CD4-positive, alpha-beta memory T cell (primary cell): ENCODE data around the gene URM1. TPM values are rescaled to one million over a fixed set of nuclear protein-coding genes. Genes with fewer than 3 reads are reported as not detected.

ENCODE experiments used
- CTCF ChIA-PET: fragments of 350-600 bp; sonication (Branson Sonifier 250); formaldehyde crosslinking; loops from one replicate; lab custom pipeline; 2021; ENCODE audit warnings: inconsistent platforms; ENCODE audit not compliant: partially characterized antibody; lab: Charles Lee
- POLR2A ChIA-PET: fragments of 350-600 bp; sonication (Branson Sonifier 250); formaldehyde crosslinking; loops from one replicate; lab custom pipeline; 2021; ENCODE audit not compliant: partially characterized antibody; lab: Charles Lee
- DNase-seq, 5 donors: peaks; one replicate each; pipeline versions ENCODE4 v3.0.0 to v3.0.0-alpha.2; 2020 to 2022; ENCODE audit warnings: mixed read lengths in 1 of 5
- H3K27ac ChIP-seq: one replicate; pipeline ENCODE4 v1.7.0; 2013; ENCODE audit warnings: low read depth, low read length
- H3K27me3 ChIP-seq: 2 replicates; pipeline ENCODE4 v1.7.0; 2013; ENCODE audit warnings: mild to moderate bottlenecking, low read length, moderate library complexity; ENCODE audit not compliant: insufficient read depth
- H3K36me3 ChIP-seq: 2 replicates; pipeline ENCODE4 v1.7.0; 2013; ENCODE audit warnings: mild to moderate bottlenecking, low read length, moderate library complexity; ENCODE audit not compliant: insufficient read depth
- H3K4me1 ChIP-seq: 2 replicates; pipeline ENCODE4 v1.7.0; 2013; ENCODE audit warnings: mild to moderate bottlenecking, low read length, moderate library complexity; ENCODE audit not compliant: insufficient read depth
- H3K4me3 ChIP-seq, 2 donors: one replicate each; pipeline ENCODE4 v1.7.0; 2013; ENCODE audit warnings: low read length in 2 of 2, mild to moderate bottlenecking in 1 of 2
- H3K9me3 ChIP-seq, 2 donors: one replicate each; pipeline ENCODE4 v1.7.0; 2013; ENCODE audit warnings: low read length in 2 of 2, control low read depth in 1 of 2; ENCODE audit not compliant: control insufficient read depth in 1 of 2
- H3K27ac Mint-ChIP-seq, 7 donors: one replicate each; pipeline ENCODE4 v1.8.0; 2020 to 2021; ENCODE audit warnings: mixed read lengths in 7 of 7, mild to moderate bottlenecking in 6 of 7, inconsistent platforms in 3 of 7, moderate library complexity in 3 of 7
- H3K27me3 Mint-ChIP-seq, 2 donors: one replicate each; pipeline ENCODE4 v1.8.0; 2020 to 2021; ENCODE audit warnings: mixed read lengths in 2 of 2
- H3K36me3 Mint-ChIP-seq, 2 donors: one replicate each; pipeline ENCODE4 v1.8.0; 2020 to 2021; ENCODE audit warnings: mixed read lengths in 2 of 2, inconsistent platforms in 1 of 2, mild to moderate bottlenecking in 1 of 2
- H3K4me1 Mint-ChIP-seq, 4 donors: one replicate each; pipeline ENCODE4 v1.8.0; 2020 to 2021; ENCODE audit warnings: mixed read lengths in 4 of 4, mild to moderate bottlenecking in 1 of 4
- H3K4me3 Mint-ChIP-seq, 8 donors: one replicate each; pipeline ENCODE4 v1.8.0; 2020 to 2021; ENCODE audit warnings: mixed read lengths in 8 of 8, mild to moderate bottlenecking in 7 of 8, moderate library complexity in 6 of 8, inconsistent platforms in 3 of 8
- H3K9me3 Mint-ChIP-seq, 8 donors: one replicate each; pipeline ENCODE4 v1.8.0; 2020 to 2021; ENCODE audit warnings: mixed read lengths in 8 of 8, mild to moderate bottlenecking in 5 of 8, inconsistent platforms in 3 of 8, moderate library complexity in 1 of 8
- intact Hi-C: fragments of 100-400 bp; cut with micrococcal nuclease; formaldehyde crosslinking; loops from one replicate; pipeline ENCODE4 v1.15.1; 2023
- polyA plus RNA-seq, 2 donors: library from polyadenylated mRNA; unstranded; fragments of 300-500 nt; fragmentation: Illumina TruSeq; gene quantifications; one replicate each; pipeline ENCODE4 v1.2.3, GENCODE V29; 2021
- total RNA-seq, 2 experiments: library from RNA; stranded (reverse); gene quantifications; one replicate each; pipeline ENCODE4 v1.2.3, GENCODE V29; 2021

URM1 gene
- total and polyA plus RNA-seq, 4 experiments from 2014 or later: 44.1 to 50.8 (median 48.0) TPM

DNA sequence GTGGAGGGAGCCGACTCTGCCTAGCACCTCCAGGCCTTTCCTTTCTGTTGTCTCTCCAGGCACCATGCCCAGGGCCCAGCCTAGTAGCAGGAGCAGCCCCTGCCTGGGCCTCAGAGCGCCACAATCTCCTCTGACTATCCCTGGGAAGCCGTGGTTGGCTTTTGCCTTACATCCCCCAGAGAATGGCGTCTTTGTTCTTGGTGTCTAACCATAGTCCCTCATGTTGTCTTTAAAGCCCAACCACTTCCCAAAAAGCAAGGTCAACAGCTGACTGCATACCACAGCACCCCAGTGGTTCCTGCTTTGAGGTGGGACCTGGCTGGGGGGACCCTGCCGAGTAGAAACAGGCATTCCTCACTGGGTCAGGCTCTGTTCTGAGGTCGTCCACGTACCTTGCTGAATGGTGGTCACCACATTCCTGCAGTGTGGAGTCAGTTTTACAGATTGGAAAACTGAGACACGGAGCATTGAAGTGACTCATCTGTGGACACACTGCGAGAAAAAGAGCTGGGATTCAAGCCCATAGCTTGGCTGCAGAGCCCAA lies 35.7 kb downstream of the URM1 start:
- no peak for DNase-seq
- Histone ChIP-seq H3K36me3 (no peaks in the 10 kb centered on the region), H3K27me3 (no peaks in the 10 kb centered on the region), H3K4me1 (no peaks in the 10 kb centered on the region), H3K4me3 (no peak overlapping the region), H3K9me3 (no peaks in the 10 kb centered on the region), H3K27ac (no peak overlapping the region)
- ChIA-PET CTCF (interaction anchor here (0.7 to 1.6 kb wide), 3 partner anchors 13 to 599 kb away, joined by 3 to 5 read pairs (median 4); no protein-coding TSS in a partner anchor), POLR2A (no interaction called here)
- Mint-ChIP-seq H3K27ac (no peak overlapping the region), H3K27me3 (peaks cover 11 to 28% of the 10 kb centered on the region in 2 donors), H3K9me3 (no peaks in the 10 kb centered on the region), H3K4me3 (no peak overlapping the region), H3K4me1 (no peaks in the 10 kb centered on the region), H3K36me3 (no peaks in the 10 kb centered on the region)
- intact Hi-C loops: no loop called here

- Mint-ChIP-seq H3K4me3 (no peak overlapping the region), H3K4me1 (peaks cover 0 to 1% (median 0%) of the 10 kb centered on the region in 4 donors), H3K9me3 (no peaks in the 10 kb centered on the region), H3K27me3 (peaks cover 15 to 33% of the 10 kb centered on the region in 2 donors), H3K27ac (no peak overlapping the region), H3K36me3 (no peaks in the 10 kb centered on the region)
- no peak overlapping the region for H3K4me3 ChIP-seq
- H3K9me3 ChIP-seq: no peaks in the 10 kb centered on the region
- intact Hi-C loops: no loop called here
- H3K27ac ChIP-seq: no peak overlapping the region
- no peaks in the 10 kb centered on the region for H3K4me1 ChIP-seq
- H3K27me3 ChIP-seq: no peaks in the 10 kb centered on the region
- DNase-seq: no peak
- ChIA-PET CTCF (interaction anchor here (2.8 kb wide), 1 partner anchor 11 kb away, joined by 12 read pairs; the partner anchor contains the start of gene CERCAM), POLR2A (no interaction called here)
- H3K36me3 ChIP-seq: no peaks in the 10 kb centered on the region
Observed at GRCh38 chr9:128408963-128409431, 37.8 kb downstream of the URM1 start.

- Mint-ChIP-seq H3K9me3 (no peaks in the 10 kb centered on the region), H3K27me3 (peaks cover 17 to 34% of the 10 kb centered on the region in 2 donors), H3K27ac (no peak overlapping the region), H3K4me3 (no peak overlapping the region), H3K36me3 (no peaks in the 10 kb centered on the region), H3K4me1 (peaks cover 0 to 1% (median 0%) of the 10 kb centered on the region in 4 donors)
- Histone ChIP-seq H3K36me3 (no peaks in the 10 kb centered on the region), H3K9me3 (no peaks in the 10 kb centered on the region), H3K4me1 (no peaks in the 10 kb centered on the region), H3K27me3 (no peaks in the 10 kb centered on the region), H3K27ac (no peak overlapping the region), H3K4me3 (no peak overlapping the region)
- DNase-seq: no peak
- CTCF ChIA-PET: interaction anchor here (0.7 to 2.8 kb wide), 2 partner anchors 8 to 10 kb away, joined by 5 to 12 read pairs; partner anchors contain the start of gene CERCAM
- POLR2A ChIA-PET: no interaction called here
- intact Hi-C loops: no loop called here
Observed at GRCh38 chr9:128409450-128409849, 38.3 kb downstream of the URM1 start.

- Mint-ChIP-seq H3K36me3 (no peaks in the 10 kb centered on the region), H3K27me3 (peaks cover 22 to 40% of the 10 kb centered on the region in 2 donors), H3K4me1 (peaks cover 0 to 1% (median 0%) of the 10 kb centered on the region in 4 donors), H3K4me3 (no peak overlapping the region), H3K27ac (no peak overlapping the region), H3K9me3 (no peaks in the 10 kb centered on the region)
- Histone ChIP-seq H3K4me1 (no peaks in the 10 kb centered on the region), H3K27me3 (no peaks in the 10 kb centered on the region), H3K36me3 (no peaks in the 10 kb centered on the region), H3K27ac (no peak overlapping the region), H3K9me3 (no peaks in the 10 kb centered on the region), H3K4me3 (no peak overlapping the region)
- CTCF ChIA-PET: interaction anchor here (0.7 to 2.8 kb wide), 2 partner anchors 8 to 10 kb away, joined by 5 to 12 read pairs; partner anchors contain the start of gene CERCAM
- intact Hi-C loops: no loop called here
- POLR2A ChIA-PET: no interaction called here
- no peak for DNase-seq
Observed at GRCh38 chr9:128409978-128410377, 38.8 kb downstream of the URM1 start.

- peaks cover 10% of the 10 kb centered on the region for H3K27me3 ChIP-seq
- no peaks in the 10 kb centered on the region for H3K36me3 ChIP-seq
- intact Hi-C loops: loop anchor here (1.0 kb wide), 2 partner anchors 49 to 116 kb away; no protein-coding TSS in a partner anchor
- no peak overlapping the region for H3K4me3 Mint-ChIP-seq
- no peak overlapping the region for H3K27ac Mint-ChIP-seq
- no peak overlapping the region for H3K27ac ChIP-seq
- no peaks in the 10 kb centered on the region for H3K9me3 Mint-ChIP-seq
- H3K4me1 Mint-ChIP-seq: peaks cover 0 to 1% (median 0%) of the 10 kb centered on the region in 4 donors
- no peak overlapping the region for H3K4me3 ChIP-seq
- no peak for DNase-seq
- no peaks in the 10 kb centered on the region for H3K36me3 Mint-ChIP-seq
- H3K4me1 ChIP-seq: no peaks in the 10 kb centered on the region
- no peaks in the 10 kb centered on the region for H3K9me3 ChIP-seq
- peaks cover 27 to 47% of the 10 kb centered on the region in 2 donors for H3K27me3 Mint-ChIP-seq
- ChIA-PET CTCF (interaction anchor here (0.9 to 2.8 kb wide), 3 partner anchors 8 to 116 kb away, joined by 3 to 12 read pairs (median 10); partner anchors contain the start of gene CERCAM), POLR2A (interaction anchor here (0.8 to 1.3 kb wide), 3 partner anchors 8 to 50 kb away, joined by 3 to 4 read pairs (median 3); no protein-coding TSS in a partner anchor)
Observed at GRCh38 chr9:128411364-128412119, 40.4 kb downstream of the URM1 start.

DNA sequence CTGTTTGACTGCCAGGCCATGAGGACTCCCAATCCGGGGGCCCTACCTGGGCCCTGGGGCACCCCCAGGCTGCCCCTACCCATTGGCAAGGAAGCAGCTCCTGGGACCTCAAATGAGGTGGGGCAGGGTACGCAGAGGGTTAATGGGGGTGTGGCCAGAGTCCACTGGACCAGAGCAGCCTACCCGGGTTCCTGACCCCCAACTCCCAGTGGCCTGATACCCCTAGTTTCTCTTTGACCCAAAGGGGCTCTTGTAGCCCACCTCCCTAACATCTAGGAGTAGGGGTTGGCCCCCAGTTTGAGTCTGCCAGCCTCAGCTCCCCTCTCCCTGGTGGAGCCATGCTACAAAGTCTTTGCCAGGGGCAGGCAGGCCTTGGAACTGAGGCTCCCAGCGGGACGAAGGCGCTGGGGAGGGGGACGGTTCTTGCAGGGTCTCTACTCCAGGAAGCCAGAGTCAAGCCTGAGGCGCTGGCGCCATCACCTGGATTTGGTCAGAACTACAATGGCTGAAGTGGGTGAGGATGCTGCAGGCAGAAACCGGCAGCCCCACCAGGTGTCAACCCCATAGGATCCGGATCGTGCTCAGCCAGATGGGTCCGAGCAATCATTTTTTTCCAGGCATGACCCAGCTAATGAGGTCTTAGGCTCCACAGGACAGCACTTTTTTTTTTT lies 41.1 kb downstream of the URM1 start:
- no peak overlapping the region for H3K27ac ChIP-seq
- Mint-ChIP-seq H3K36me3 (no peaks in the 10 kb centered on the region), H3K4me3 (no peak overlapping the region), H3K9me3 (no peaks in the 10 kb centered on the region), H3K4me1 (peaks cover 0 to 1% (median 0%) of the 10 kb centered on the region in 4 donors), H3K27ac (no peak overlapping the region), H3K27me3 (peaks cover 29 to 44% of the 10 kb centered on the region in 2 donors)
- H3K9me3 ChIP-seq: no peaks in the 10 kb centered on the region
- ChIA-PET POLR2A (interaction anchor here (0.8 to 1.3 kb wide), 2 partner anchors 8 to 50 kb away, joined by 3 to 4 read pairs; no protein-coding TSS in a partner anchor), CTCF (interaction anchor here (0.8 to 1.6 kb wide), 5 partner anchors 41 to 117 kb away, joined by 3 to 10 read pairs (median 3); partner anchors contain the start of gene URM1)
- no peaks in the 10 kb centered on the region for H3K4me1 ChIP-seq
- peak in 4 of 5 donors; percentile 31 to 42 (median 36) for DNase-seq
- intact Hi-C loops: loop anchor here (1.0 kb wide), 2 partner anchors 50 to 117 kb away; no protein-coding TSS in a partner anchor
- H3K27me3 ChIP-seq: peaks cover 11% of the 10 kb centered on the region
- H3K36me3 ChIP-seq: no peaks in the 10 kb centered on the region
- no peak overlapping the region for H3K4me3 ChIP-seq
